Ovary (tissue), 9 donors: Measurements from ENCODE around the gene MYOM1. TPM values are rescaled to one million over a fixed set of nuclear protein-coding genes. Genes with fewer than 3 reads are reported as not detected.
"Not testable (repeated sequence)": the region's sequence is repeated elsewhere in the genome, so short reads cannot be mapped to it uniquely, and the experiment has no call there.

ENCODE experiments used
- DNase-seq, 5 donors: peaks; one replicate each; pipeline ENCODE4 v3.0.0-alpha.2; 2019 to 2020
- H3K27ac ChIP-seq, 2 donors: fragments of 200-600 bp; one replicate each; pipeline versions ENCODE4 v1.5.1 to v1.8.0; 2019 to 2022
- H3K27me3 ChIP-seq: fragments of 200-600 bp; one replicate; pipeline ENCODE4 v1.8.0; 2022
- H3K36me3 ChIP-seq: fragments of 200-600 bp; sonication (generic); one replicate; pipeline ENCODE4 v1.5.1; 2019
- H3K4me1 ChIP-seq: one replicate; pipeline ENCODE4 v1.8.1; 2013; ENCODE audit warnings: mild to moderate bottlenecking, moderate library complexity; ENCODE audit not compliant: insufficient read depth
- H3K4me3 ChIP-seq: fragments of 200-600 bp; sonication (generic); one replicate; pipeline ENCODE4 v1.5.1; 2017
- H3K9me3 ChIP-seq, 2 donors: fragments of 200-600 bp in 1 of 2; sonication (generic) in 1 of 2; one replicate each; pipeline versions ENCODE4 v1.5.1 to v1.8.1; 2013 to 2019; ENCODE audit warnings: mild to moderate bottlenecking in 1 of 2, moderate library complexity in 1 of 2
- CTCF ChIP-seq, 3 donors: fragments of 450-650 bp in 2 of 3; fragments of 200-600 bp in 1 of 3; IDR thresholded peaks; one replicate each; pipeline versions ENCODE4 v1.5.1 to v1.8.0; 2016 to 2022; ENCODE audit warnings: antibody characterized with exemption in 3 of 3, mild to moderate bottlenecking in 1 of 3
- EP300 ChIP-seq: sonication (generic); formaldehyde crosslinking; IDR thresholded peaks from one replicate; pipeline ENCODE4 v1.6.1; 2017; ENCODE audit warnings: antibody characterized with exemption
- POLR2A ChIP-seq: fragments of 450-650 bp; IDR thresholded peaks from one replicate; pipeline ENCODE4 v1.6.1; 2017; ENCODE audit warnings: antibody characterized with exemption, mild to moderate bottlenecking, moderate library complexity
- WGBS, 3 donors: extraction: QIAGEN DNeasy Blood & Tissue Kit in 1 of 3; methylation state at CpG; one replicate each; pipeline versions ENCODE4 v1.1.5 to v1.1.7; 2013 to 2017; 5-methylcytosine and 5-hydroxymethylcytosine counted together
- intact Hi-C, 4 donors: fragments of 100-400 bp; cut with DNase I; formaldehyde crosslinking; loops; one replicate each; pipeline versions ENCODE4 v1.11.0 to v1.15.1; 2022 to 2023
- polyA plus RNA-seq, 2 donors: library from polyadenylated mRNA; stranded (reverse); fragments of 200-250 nt in 1 of 2; fragments of 350-450 nt in 1 of 2; fragmentation: Illumina TruSeq in 1 of 2; extraction: RNeasy Lipid Tissue Mini Kit (QIAGEN cat#74804) in 1 of 2; gene quantifications; one replicate each; pipeline ENCODE4 v1.2.3, GENCODE V29; 2013 to 2014
- total RNA-seq, 7 donors: library from RNA; depleted of rRNA in 2 of 7; stranded (reverse); fragments of >200 nt in 2 of 7; fragmentation: NEBNext Ultra II Directional in 3 of 7; extraction: Animal tissue kit (Norgen Biotek cat#: 25700) in 3 of 7; gene quantifications; one replicate each; pipeline versions ENCODE4 v1.1.0 to v1.2.4, GENCODE V29; 2016 to 2023
- donor health status: DM: no; HTN: no; CAD: no; lungs with moderate emphysema.
- donor health status: DM: no; HTN: no; CAD: no.
- donor health status: Bipolar disorder and iron deficiency.
- donor health status: DM: yes; HTN: yes; CAD: no.
- donor health status: DM: no; HTN: no; CAD: no.
- donor health status: DM: yes; HTN: yes; CAD: no.

Gene MYOM1
- total and polyA plus RNA-seq, 9 donors = 0.69 to 21.0 (median 3.6) TPM

- H3K27ac ChIP-seq = no peak overlapping the region
- no peaks in the 10 kb centered on the region for H3K9me3 ChIP-seq
- DNase-seq = no peak
- TF ChIP-seq EP300 (no peak), CTCF (IDR thresholded peaks at IDR 0.05) (no peak), POLR2A (no peak)
- no peaks in the 10 kb centered on the region for H3K36me3 ChIP-seq
- no peaks in the 10 kb centered on the region for H3K27me3 ChIP-seq
- intact Hi-C loops = no loop called here
- no peaks in the 10 kb centered on the region for H3K4me1 ChIP-seq
- 92 to 95% (median 94%) methylated on average over 6 of the region's 6 CpGs for WGBS, 3 donors
- no peak overlapping the region for H3K4me3 ChIP-seq
These were observed 165.6 kb downstream of the MYOM1 start for GRCh38 chr18:3054214-3054613.

- no peak overlapping the region for H3K4me3 ChIP-seq
- H3K36me3 ChIP-seq = no peaks in the 10 kb centered on the region
- no peaks in the 10 kb centered on the region for H3K9me3 ChIP-seq
- H3K27ac ChIP-seq = no peak overlapping the region
- intact Hi-C loops = no loop called here
- TF ChIP-seq POLR2A (no peak), EP300 (no peak), CTCF (IDR thresholded peaks at IDR 0.05) (no peak)
- H3K4me1 ChIP-seq = no peaks in the 10 kb centered on the region
- no peaks in the 10 kb centered on the region for H3K27me3 ChIP-seq
- DNase-seq = no peak
- 93 to 99% (median 97%) methylated on average over 4 of the region's 4 CpGs for WGBS, 3 donors
These were observed 166.7 kb downstream of the MYOM1 start for GRCh38 chr18:3053081-3053480.

- intact Hi-C loops = no loop called here
- Histone ChIP-seq H3K4me3 (no peak overlapping the region), H3K36me3 (no peaks in the 10 kb centered on the region), H3K27me3 (no peaks in the 10 kb centered on the region), H3K9me3 (no peaks in the 10 kb centered on the region), H3K27ac (no peak overlapping the region), H3K4me1 (no peaks in the 10 kb centered on the region)
- WGBS, 3 donors = 64 to 83% (median 77%) methylated on average over 2 of the region's 2 CpGs
- TF ChIP-seq CTCF (IDR thresholded peaks at IDR 0.05) (no peak), EP300 (no peak)
- no peak for DNase-seq
These were observed 167.4 kb downstream of the MYOM1 start for GRCh38 chr18:3052411-3052758.

- no peaks in the 10 kb centered on the region for H3K36me3 ChIP-seq
- no peaks in the 10 kb centered on the region for H3K9me3 ChIP-seq
- no peaks in the 10 kb centered on the region for H3K27me3 ChIP-seq
- H3K4me1 ChIP-seq = no peaks in the 10 kb centered on the region
- no peak overlapping the region for H3K4me3 ChIP-seq
- DNase-seq = no peak
- WGBS, 3 donors = 88 to 91% (median 89%) methylated on average over 8 of the region's 8 CpGs
- no peak overlapping the region for H3K27ac ChIP-seq
- intact Hi-C loops = no loop called here
- TF ChIP-seq EP300 (no peak), CTCF (IDR thresholded peaks at IDR 0.05) (no peak), POLR2A (no peak)
These were observed 167.9 kb downstream of the MYOM1 start for GRCh38 chr18:3051718-3052410.

GRCh38 chr18:3049897-3050454 is 169.8 kb downstream of the MYOM1 start:
- 77 to 84% (median 81%) methylated on average over 3 to 8 of the region's 8 CpGs for WGBS, 3 donors
- intact Hi-C loops = not testable (repeated sequence)

More at GRCh38 chr18:3049897-3050454, 169.8 kb downstream of the MYOM1 start:
- H3K27ac ChIP-seq, H3K4me1 ChIP-seq, H3K9me3 ChIP-seq, DNase-seq, H3K4me3 ChIP-seq, H3K27me3 ChIP-seq, H3K36me3 ChIP-seq: not testable (repeated sequence)
